Stromal cell of bone marrow (primary cell): ENCODE data around the gene BMAL1.

Source experiments
- DNase-seq: peaks from one replicate; pipeline ENCODE4 v3.0.0-alpha.2; 2012; ENCODE audit warnings: low read depth

BMAL1 gene

GRCh38 chr11:13291800-13292199, 14.2 kb downstream of the BMAL1 start:
- no peak for DNase-seq

GRCh38 chr11:13292970-13293369, 15.4 kb downstream of the BMAL1 start:
- no peak for DNase-seq

GRCh38 chr11:13294178-13294577, 16.6 kb downstream of the BMAL1 start:
- no peak for DNase-seq

GRCh38 chr11:13294771-13295579, 17.4 kb downstream of the BMAL1 start:
- DNase-seq = no peak

- DNase-seq = no peak
Measured at GRCh38 chr11:13297308-13297916, 19.8 kb downstream of the BMAL1 start.

GRCh38 chr11:13297917-13298356, 20.3 kb downstream of the BMAL1 start:
- DNase-seq = no peak

GRCh38 chr11:13298765-13299164, 21.2 kb downstream of the BMAL1 start:
- no peak for DNase-seq

GRCh38 chr11:13301522-13301921, 23.9 kb downstream of the BMAL1 start:
- no peak for DNase-seq

GRCh38 chr11:13302420-13302958, 24.9 kb downstream of the BMAL1 start:
- no peak for DNase-seq

GRCh38 chr11:13303668-13304649, 26.4 kb downstream of the BMAL1 start:
- no peak for DNase-seq

GRCh38 chr11:13304655-13305335, 27.2 kb downstream of the BMAL1 start:
- DNase-seq = no peak

GRCh38 chr11:13308704-13309103, 31.1 kb downstream of the BMAL1 start:
- DNase-seq = no peak

GRCh38 chr11:13309156-13309555, 31.6 kb downstream of the BMAL1 start:
- DNase-seq = no peak

- no peak for DNase-seq
Measured at GRCh38 chr11:13310443-13310842, 32.9 kb downstream of the BMAL1 start.

GRCh38 chr11:13311570-13311969, 34.0 kb downstream of the BMAL1 start:
- DNase-seq = no peak

- DNase-seq = no peak
Measured at GRCh38 chr11:13313005-13313819, 35.6 kb downstream of the BMAL1 start.

GRCh38 chr11:13314676-13315394, 37.2 kb downstream of the BMAL1 start:
- DNase-seq = no peak

GRCh38 chr11:13315517-13316432, 38.2 kb downstream of the BMAL1 start:
- no peak for DNase-seq

- DNase-seq = peak; percentile 65
Measured at GRCh38 chr11:13316528-13316961, 39.0 kb downstream of the BMAL1 start.
